Sigmoid colon (tissue), 3 donors: ENCODE results near the gene CRB2.

Experiments
- CTCF ChIP-seq, 4 experiments: fragments of 450-650 bp in 3 of 4; fragments of 200-600 bp in 1 of 4; IDR thresholded peaks; one replicate each; pipeline ENCODE4 v1.5.1; 2016 to 2019; ENCODE audit warnings: antibody characterized with exemption in 4 of 4, mild to moderate bottlenecking in 3 of 4, moderate library complexity in 2 of 4
- POLR2A ChIP-seq, 2 donors: fragments of 450-650 bp; IDR thresholded peaks; one replicate each; pipeline ENCODE4 v1.6.1; 2016; ENCODE audit warnings: antibody characterized with exemption in 2 of 2, mild to moderate bottlenecking in 2 of 2, moderate library complexity in 2 of 2

- TF ChIP-seq POLR2A (IDR thresholded peaks at IDR 0.05) (no peak), CTCF (IDR thresholded peaks at IDR 0.05) (no peak)
These were observed 61.5 kb downstream of the CRB2 start for GRCh38 chr9:123417289-123418051.
